ENCODE results near the gene KCNIP1.

Gene KCNIP1

DNA sequence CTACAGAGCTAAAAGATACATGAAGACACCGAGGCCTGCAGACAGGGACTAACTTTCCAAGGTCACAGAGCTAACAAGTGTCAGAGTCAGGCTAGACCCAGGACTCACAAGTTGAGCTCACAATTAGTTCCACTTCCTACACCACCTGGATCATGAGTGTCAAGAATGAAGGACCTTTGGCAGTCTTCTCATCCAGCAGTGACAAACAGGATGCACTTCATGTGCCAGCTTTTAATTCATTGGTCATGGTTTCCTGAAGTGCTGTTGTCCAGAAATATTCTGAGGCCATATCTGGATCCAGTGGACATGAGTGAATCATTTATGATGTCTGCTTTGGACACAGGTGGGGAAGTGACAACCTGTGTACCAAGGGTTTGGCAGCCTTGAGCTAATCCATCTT lies 77.4 kb downstream of the KCNIP1 start:
- TF ChIP-seq TCF7L2 (IDR thresholded peaks at IDR 0.05; ENCODE audit: borderline replicate concordance, low read depth, low read length) (no peak), SP7 (tag by site-specific recombination; IDR thresholded peaks at IDR 0.05) (no peak)
- TF ChIP-seq, protein P1, sequence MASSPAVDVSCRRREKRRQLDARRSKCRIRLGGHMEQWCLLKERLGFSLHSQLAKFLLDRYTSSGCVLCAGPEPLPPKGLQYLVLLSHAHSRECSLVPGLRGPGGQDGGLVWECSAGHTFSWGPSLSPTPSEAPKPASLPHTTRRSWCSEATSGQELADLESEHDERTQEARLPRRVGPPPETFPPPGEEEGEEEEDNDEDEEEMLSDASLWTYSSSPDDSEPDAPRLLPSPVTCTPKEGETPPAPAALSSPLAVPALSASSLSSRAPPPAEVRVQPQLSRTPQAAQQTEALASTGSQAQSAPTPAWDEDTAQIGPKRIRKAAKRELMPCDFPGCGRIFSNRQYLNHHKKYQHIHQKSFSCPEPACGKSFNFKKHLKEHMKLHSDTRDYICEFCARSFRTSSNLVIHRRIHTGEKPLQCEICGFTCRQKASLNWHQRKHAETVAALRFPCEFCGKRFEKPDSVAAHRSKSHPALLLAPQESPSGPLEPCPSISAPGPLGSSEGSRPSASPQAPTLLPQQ (tag by site-specific recombination; IDR thresholded peaks at IDR 0.05) = no peak
- Histone ChIP-seq H3K4me3 (ENCODE audit: low read depth, low read length) (no peak overlapping the region), H3K4me1 (ENCODE audit: control insufficient read depth, insufficient read depth, low read length) (no peaks in the 10 kb centered on the region), H3K27ac (ENCODE audit: extremely low read depth, low read depth, low read length) (no peak overlapping the region), H3K36me3 (ENCODE audit: control insufficient read depth in 2 of 2, insufficient read depth in 1 of 2, low read length in 2 of 2) (no peaks in the 10 kb centered on the region), H3K9me3 (ENCODE audit: control insufficient read depth, insufficient read depth, low read depth, low read length) (no peaks in the 10 kb centered on the region)
- POLR2A ChIA-PET = no interaction called here
- CTCF ChIA-PET = interaction anchor here (0.6 kb wide), 1 partner anchor 946 kb away, joined by 3 read pairs; no protein-coding TSS in a partner anchor

DNA sequence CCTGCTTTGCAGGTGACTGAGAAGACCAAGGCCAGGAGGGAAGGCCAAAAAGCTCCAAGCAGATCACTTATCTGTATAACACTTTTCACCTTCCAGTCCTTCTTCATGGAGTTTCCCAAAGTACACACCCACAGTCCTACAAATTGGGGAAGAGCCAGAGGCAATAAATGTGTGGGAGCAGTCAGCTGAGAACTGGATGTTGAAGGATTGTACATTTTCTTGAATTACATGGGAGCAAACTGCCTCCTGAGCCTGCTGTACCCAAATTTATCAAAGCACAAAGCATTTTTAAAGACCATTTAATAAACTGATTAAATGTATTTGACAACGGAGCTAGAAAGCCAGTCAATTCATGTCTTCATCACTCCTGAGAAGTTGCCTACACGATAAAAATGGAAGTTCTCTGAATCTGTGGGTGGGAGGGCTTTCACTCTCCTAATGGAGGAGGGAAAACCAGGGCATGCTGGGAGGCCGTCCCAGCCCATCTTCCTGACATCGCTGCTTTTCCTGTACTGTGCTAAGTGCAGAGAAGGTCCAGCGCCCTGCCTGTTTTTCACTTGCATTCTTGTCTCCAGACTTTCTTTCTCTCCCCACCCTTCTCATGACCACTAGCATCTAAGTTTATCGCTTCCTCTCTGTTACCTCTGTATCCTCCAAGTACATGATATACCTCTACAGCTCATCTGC lies 79.0 kb downstream of the KCNIP1 start:
- ChIA-PET POLR2A (no interaction called here), CTCF (no interaction called here)
- TF ChIP-seq ZFP37 (tag by site-specific recombination; IDR thresholded peaks at IDR 0.05) = no peak
- peak; percentile 53 for TF ChIP-seq ZFHX2 (tag by site-specific recombination; conservative IDR thresholded peaks at IDR 0.05)
- Histone ChIP-seq H3K4me3 (ENCODE audit: low read depth, low read length) (no peak overlapping the region), H3K4me1 (ENCODE audit: control insufficient read depth, insufficient read depth, low read length) (no peaks in the 10 kb centered on the region), H3K36me3 (ENCODE audit: control insufficient read depth in 2 of 2, insufficient read depth in 1 of 2, low read length in 2 of 2) (no peaks in the 10 kb centered on the region), H3K9me3 (ENCODE audit: control insufficient read depth, insufficient read depth, low read depth, low read length) (no peaks in the 10 kb centered on the region), H3K27ac (ENCODE audit: extremely low read depth, low read depth, low read length) (no peak overlapping the region)

DNA sequence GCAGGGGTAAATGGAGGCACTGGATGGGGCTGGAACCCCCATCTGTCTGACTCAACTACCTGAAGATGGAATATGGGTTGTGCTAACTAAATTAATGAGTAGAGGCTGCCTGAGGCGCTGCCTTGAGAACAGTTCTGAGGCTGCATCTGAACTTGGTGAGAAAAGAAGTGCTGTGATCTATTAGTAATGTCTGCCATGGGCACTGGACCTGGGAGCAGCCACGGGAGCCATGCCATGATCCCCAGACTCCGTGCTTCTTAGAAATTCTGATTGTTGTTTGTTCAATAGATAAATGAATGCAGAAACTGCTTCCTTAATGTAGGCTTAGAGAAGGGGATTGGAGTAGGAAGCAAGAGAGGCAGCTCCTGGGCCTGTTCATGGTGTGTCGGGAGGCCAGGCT lies 80.2 kb downstream of the KCNIP1 start:
- TF ChIP-seq ZNF23 (tag by site-specific recombination; IDR thresholded peaks at IDR 0.05; ENCODE audit: borderline replicate concordance) (peak; percentile 69; the same call in 1 of the 2 replicates), BCL11A (tag by site-specific recombination; IDR thresholded peaks at IDR 0.05; ENCODE audit: low read depth) (no peak)
- no peak overlapping the region for H3K27ac ChIP-seq (ENCODE audit: extremely low read depth, low read depth, low read length)
- no peaks in the 10 kb centered on the region for H3K9me3 ChIP-seq (ENCODE audit: control insufficient read depth, insufficient read depth, low read depth, low read length)
- POLR2A ChIA-PET = no interaction called here
- no peak overlapping the region for H3K4me3 ChIP-seq (ENCODE audit: low read depth, low read length)
- CTCF ChIA-PET = interaction anchor here (0.7 kb wide), 1 partner anchor 99 kb away, joined by 4 read pairs; no protein-coding TSS in a partner anchor
- no peaks in the 10 kb centered on the region for H3K36me3 ChIP-seq (ENCODE audit: control insufficient read depth in 2 of 2, insufficient read depth in 1 of 2, low read length in 2 of 2)
- H3K4me1 ChIP-seq (ENCODE audit: control insufficient read depth, insufficient read depth, low read length) = no peaks in the 10 kb centered on the region

DNA sequence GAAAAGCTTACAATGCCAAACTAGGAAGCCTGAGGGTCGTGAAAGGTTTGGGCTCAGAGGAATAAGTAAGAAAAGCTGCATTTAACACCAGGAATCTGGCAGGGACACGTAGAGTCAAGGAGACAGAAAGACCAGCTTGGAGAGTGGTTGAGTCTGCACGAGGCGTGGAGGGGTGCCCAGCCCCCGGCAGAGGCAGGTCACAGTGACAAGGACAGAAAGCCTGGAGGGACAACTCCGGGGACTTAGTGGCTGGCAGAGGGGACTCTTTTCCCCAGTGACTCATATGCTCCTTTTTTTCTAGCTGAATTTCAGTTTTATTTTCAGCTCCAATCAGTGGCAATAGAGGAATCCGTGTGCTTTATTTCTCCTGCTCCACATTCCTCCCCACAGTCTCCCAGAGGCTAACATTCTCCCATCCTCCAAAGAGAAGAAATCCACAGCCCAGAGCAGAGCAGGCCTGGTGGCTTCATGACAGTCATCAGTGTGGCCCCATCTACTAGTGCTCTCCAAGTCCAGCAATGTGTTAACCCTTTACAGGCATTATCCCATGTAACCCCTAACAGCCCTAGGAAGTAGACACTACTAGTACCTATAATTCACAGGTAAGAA lies 80.7 kb downstream of the KCNIP1 start:
- H3K4me1 ChIP-seq (ENCODE audit: control insufficient read depth, insufficient read depth, low read length) = no peaks in the 10 kb centered on the region
- ChIA-PET POLR2A (no interaction called here), CTCF (interaction anchor here (0.6 to 0.7 kb wide), 2 partner anchors 98 to 106 kb away, joined by 3 to 4 read pairs; no protein-coding TSS in a partner anchor)
- H3K27ac ChIP-seq (ENCODE audit: extremely low read depth, low read depth, low read length) = no peak overlapping the region
- no peaks in the 10 kb centered on the region for H3K9me3 ChIP-seq (ENCODE audit: control insufficient read depth, insufficient read depth, low read depth, low read length)
- H3K36me3 ChIP-seq (ENCODE audit: control insufficient read depth in 2 of 2, insufficient read depth in 1 of 2, low read length in 2 of 2) = no peaks in the 10 kb centered on the region
- no peak for TF ChIP-seq ZNF621 (tag by site-specific recombination; IDR thresholded peaks at IDR 0.05)
- no peak for TF ChIP-seq ZNF555 (tag by site-specific recombination; conservative IDR thresholded peaks at IDR 0.05)
- TF ChIP-seq, protein P2, sequence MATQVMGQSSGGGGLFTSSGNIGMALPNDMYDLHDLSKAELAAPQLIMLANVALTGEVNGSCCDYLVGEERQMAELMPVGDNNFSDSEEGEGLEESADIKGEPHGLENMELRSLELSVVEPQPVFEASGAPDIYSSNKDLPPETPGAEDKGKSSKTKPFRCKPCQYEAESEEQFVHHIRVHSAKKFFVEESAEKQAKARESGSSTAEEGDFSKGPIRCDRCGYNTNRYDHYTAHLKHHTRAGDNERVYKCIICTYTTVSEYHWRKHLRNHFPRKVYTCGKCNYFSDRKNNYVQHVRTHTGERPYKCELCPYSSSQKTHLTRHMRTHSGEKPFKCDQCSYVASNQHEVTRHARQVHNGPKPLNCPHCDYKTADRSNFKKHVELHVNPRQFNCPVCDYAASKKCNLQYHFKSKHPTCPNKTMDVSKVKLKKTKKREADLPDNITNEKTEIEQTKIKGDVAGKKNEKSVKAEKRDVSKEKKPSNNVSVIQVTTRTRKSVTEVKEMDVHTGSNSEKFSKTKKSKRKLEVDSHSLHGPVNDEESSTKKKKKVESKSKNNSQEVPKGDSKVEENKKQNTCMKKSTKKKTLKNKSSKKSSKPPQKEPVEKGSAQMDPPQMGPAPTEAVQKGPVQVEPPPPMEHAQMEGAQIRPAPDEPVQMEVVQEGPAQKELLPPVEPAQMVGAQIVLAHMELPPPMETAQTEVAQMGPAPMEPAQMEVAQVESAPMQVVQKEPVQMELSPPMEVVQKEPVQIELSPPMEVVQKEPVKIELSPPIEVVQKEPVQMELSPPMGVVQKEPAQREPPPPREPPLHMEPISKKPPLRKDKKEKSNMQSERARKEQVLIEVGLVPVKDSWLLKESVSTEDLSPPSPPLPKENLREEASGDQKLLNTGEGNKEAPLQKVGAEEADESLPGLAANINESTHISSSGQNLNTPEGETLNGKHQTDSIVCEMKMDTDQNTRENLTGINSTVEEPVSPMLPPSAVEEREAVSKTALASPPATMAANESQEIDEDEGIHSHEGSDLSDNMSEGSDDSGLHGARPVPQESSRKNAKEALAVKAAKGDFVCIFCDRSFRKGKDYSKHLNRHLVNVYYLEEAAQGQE (tag by site-specific recombination; IDR thresholded peaks at IDR 0.05) = no peak
- no peak for TF ChIP-seq GLIS1 (tag by site-specific recombination; IDR thresholded peaks at IDR 0.05)
- TF ChIP-seq, protein P3, sequence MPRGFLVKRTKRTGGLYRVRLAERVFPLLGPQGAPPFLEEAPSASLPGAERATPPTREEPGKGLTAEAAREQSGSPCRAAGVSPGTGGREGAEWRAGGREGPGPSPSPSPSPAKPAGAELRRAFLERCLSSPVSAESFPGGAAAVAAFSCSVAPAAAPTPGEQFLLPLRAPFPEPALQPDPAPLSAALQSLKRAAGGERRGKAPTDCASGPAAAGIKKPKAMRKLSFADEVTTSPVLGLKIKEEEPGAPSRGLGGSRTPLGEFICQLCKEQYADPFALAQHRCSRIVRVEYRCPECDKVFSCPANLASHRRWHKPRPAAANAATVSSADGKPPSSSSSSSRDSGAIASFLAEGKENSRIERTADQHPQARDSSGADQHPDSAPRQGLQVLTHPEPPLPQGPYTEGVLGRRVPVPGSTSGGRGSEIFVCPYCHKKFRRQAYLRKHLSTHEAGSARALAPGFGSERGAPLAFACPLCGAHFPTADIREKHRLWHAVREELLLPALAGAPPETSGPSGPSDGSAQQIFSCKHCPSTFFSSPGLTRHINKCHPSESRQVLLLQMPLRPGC (tag by site-specific recombination; IDR thresholded peaks at IDR 0.05) = no peak
- TF ChIP-seq, protein P4, sequence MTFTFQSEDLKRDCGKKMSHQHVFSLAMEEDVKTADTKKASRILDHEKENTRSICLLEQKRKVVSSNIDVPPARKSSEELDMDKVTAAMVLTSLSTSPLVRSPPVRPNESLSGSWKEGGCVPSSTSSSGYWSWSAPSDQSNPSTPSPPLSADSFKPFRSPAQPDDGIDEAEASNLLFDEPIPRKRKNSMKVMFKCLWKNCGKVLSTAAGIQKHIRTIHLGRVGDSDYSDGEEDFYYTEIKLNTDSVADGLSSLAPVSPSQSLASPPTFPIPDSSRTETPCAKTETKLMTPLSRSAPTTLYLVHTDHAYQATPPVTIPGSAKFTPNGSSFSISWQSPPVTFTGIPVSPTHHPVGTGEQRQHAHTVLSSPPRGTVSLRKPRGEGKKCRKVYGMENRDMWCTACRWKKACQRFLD (tag by site-specific recombination; IDR thresholded peaks at IDR 0.05) = no peak
- TF ChIP-seq YY1 (tag by site-specific recombination; IDR thresholded peaks at IDR 0.05) = no peak
- TF ChIP-seq ZIC2 (tag by site-specific recombination; IDR thresholded peaks at IDR 0.05) = no peak
- no peak for TF ChIP-seq ZNF184 (tag by site-specific recombination; IDR thresholded peaks at IDR 0.05)
- H3K4me3 ChIP-seq (ENCODE audit: low read depth, low read length) = no peak overlapping the region

Data from HEK293 (cell line).